ENCODE measurements around the gene GPD2.

DNA sequence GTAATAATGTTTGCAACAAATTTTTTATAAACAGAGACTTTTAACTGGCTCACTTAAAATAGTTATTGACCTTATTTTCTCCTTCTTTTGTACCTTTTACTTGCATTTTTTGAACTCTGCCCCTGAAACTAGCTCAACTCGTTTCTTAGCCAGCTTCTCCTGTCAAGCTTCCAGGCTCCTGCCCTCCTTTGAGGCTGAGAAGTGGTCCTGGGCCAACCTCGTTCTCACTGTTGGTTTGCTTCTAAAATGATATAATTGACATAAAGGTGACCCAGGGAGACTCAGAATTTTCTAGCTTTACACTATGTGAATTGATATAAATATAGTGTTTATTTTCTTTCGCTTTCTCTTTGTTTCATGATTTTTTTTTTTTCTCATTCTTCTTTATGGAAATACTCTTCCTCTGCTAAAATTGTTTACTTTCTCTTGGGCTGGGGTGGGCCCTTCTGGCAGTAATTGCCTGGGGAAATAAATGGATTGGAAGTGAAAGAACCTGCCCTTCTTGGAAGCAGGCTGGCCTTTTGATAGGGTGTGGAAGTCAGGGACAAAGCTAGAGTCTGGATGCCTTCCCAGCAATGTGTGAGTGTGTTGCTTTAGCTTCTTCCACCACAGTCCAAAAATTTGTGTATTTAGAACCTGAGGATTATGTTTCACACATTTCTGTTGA lies 30.7 kb downstream of the GPD2 start:
- TF ChIP-seq POLR2A (IDR thresholded peaks at IDR 0.05; ENCODE audit: low read depth, low read length) (no peak), MAFK (IDR thresholded peaks at IDR 0.05; ENCODE audit: low read depth, low read length) (no peak), CEBPB (IDR thresholded peaks at IDR 0.05; ENCODE audit: low read depth, low read length) (no peak), MXI1 (IDR thresholded peaks at IDR 0.05; ENCODE audit: borderline replicate concordance, low read depth, low read length) (no peak), RAD21 (IDR thresholded peaks at IDR 0.05; ENCODE audit: low read length) (no peak), FOS (IDR thresholded peaks at IDR 0.05; ENCODE audit: low read depth, low read length) (no peak), MAZ (IDR thresholded peaks at IDR 0.05; ENCODE audit: borderline replicate concordance, low read depth, low read length) (no peak), RCOR1 (IDR thresholded peaks at IDR 0.05; ENCODE audit: insufficient replicate concordance, low read length) (no peak), RFX5 (IDR thresholded peaks at IDR 0.05; ENCODE audit: low read depth, low read length) (no peak)
- TF ChIP-seq, protein P1, sequence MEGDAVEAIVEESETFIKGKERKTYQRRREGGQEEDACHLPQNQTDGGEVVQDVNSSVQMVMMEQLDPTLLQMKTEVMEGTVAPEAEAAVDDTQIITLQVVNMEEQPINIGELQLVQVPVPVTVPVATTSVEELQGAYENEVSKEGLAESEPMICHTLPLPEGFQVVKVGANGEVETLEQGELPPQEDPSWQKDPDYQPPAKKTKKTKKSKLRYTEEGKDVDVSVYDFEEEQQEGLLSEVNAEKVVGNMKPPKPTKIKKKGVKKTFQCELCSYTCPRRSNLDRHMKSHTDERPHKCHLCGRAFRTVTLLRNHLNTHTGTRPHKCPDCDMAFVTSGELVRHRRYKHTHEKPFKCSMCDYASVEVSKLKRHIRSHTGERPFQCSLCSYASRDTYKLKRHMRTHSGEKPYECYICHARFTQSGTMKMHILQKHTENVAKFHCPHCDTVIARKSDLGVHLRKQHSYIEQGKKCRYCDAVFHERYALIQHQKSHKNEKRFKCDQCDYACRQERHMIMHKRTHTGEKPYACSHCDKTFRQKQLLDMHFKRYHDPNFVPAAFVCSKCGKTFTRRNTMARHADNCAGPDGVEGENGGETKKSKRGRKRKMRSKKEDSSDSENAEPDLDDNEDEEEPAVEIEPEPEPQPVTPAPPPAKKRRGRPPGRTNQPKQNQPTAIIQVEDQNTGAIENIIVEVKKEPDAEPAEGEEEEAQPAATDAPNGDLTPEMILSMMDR (conservative IDR thresholded peaks at IDR 0.05; ENCODE audit: low read depth, low read length) = no peak
- TF ChIP-seq, protein P2, sequence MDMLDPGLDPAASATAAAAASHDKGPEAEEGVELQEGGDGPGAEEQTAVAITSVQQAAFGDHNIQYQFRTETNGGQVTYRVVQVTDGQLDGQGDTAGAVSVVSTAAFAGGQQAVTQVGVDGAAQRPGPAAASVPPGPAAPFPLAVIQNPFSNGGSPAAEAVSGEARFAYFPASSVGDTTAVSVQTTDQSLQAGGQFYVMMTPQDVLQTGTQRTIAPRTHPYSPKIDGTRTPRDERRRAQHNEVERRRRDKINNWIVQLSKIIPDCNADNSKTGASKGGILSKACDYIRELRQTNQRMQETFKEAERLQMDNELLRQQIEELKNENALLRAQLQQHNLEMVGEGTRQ (IDR thresholded peaks at IDR 0.05; ENCODE audit: low read depth, low read length) = no peak

All from IMR-90 (cell line).